Forelimb muscle (tissue), 1 donor: ENCODE measurements around the gene COPE. TPM values are rescaled to one million over a fixed set of nuclear protein-coding genes. Genes with fewer than 3 reads are reported as not detected.

Experiments used
- DNase-seq: peaks from one replicate; pipeline ENCODE4 v3.0.0-alpha.2; 2013; ENCODE audit warnings: low read depth
- polyA plus RNA-seq: library from polyadenylated mRNA; unstranded; fragments of 120-200 nt; gene quantifications from one replicate; pipeline ENCODE4 v1.2.1, GENCODE V29; 2013; ENCODE audit not compliant: insufficient read length

The COPE gene
- polyA plus RNA-seq, 1 donor = 74.9 TPM

GRCh38 chr19:18895038-18895823, 24.0 kb downstream of the COPE start:
- DNase-seq = no peak

GRCh38 chr19:18894254-18895037, 24.7 kb downstream of the COPE start:
- DNase-seq = peak; percentile 28

GRCh38 chr19:18893587-18894253, 25.5 kb downstream of the COPE start:
- no peak for DNase-seq

GRCh38 chr19:18889949-18890745, 29.0 kb downstream of the COPE start:
- DNase-seq = no peak

GRCh38 chr19:18886972-18887371, 32.2 kb downstream of the COPE start:
- DNase-seq = no peak

- no peak for DNase-seq
Observed at GRCh38 chr19:18883526-18884304, 35.5 kb downstream of the COPE start.

- DNase-seq = no peak
Observed at GRCh38 chr19:18881491-18881890, 37.7 kb downstream of the COPE start.

- no peak for DNase-seq
Observed at GRCh38 chr19:18879579-18880373, 39.4 kb downstream of the COPE start.

- no peak for DNase-seq
Observed at GRCh38 chr19:18878858-18879578, 40.2 kb downstream of the COPE start.

- no peak for DNase-seq
Observed at GRCh38 chr19:18878058-18878797, 41.0 kb downstream of the COPE start.

- DNase-seq = no peak
Observed at GRCh38 chr19:18876865-18877264, 42.3 kb downstream of the COPE start.

GRCh38 chr19:18875726-18876125, 43.5 kb downstream of the COPE start:
- DNase-seq = no peak

GRCh38 chr19:18871543-18871942, 47.6 kb downstream of the COPE start:
- DNase-seq = no peak

GRCh38 chr19:18870531-18871172, 48.5 kb downstream of the COPE start:
- DNase-seq = no peak

GRCh38 chr19:18869781-18870530, 49.2 kb downstream of the COPE start:
- DNase-seq = no peak

- DNase-seq = no peak
Observed at GRCh38 chr19:18869023-18869618, 50.1 kb downstream of the COPE start.
